Neuronal stem cell (in vitro differentiated cells): ENCODE data around the gene SORBS1.

Source experiments
- DNase-seq: peaks from one replicate; pipeline ENCODE4 v3.0.0-alpha.2; 2013; ENCODE audit warnings: low spot score
- H2AFZ ChIP-seq: one replicate; pipeline ENCODE4 v1.6.1; 2013; ENCODE audit warnings: mild to moderate bottlenecking, low read length, inconsistent platforms
- H2AK5ac ChIP-seq: 2 replicates; pipeline ENCODE4 v1.6.1; 2013; ENCODE audit warnings: low read depth, mild to moderate bottlenecking, inconsistent platforms, low read length, moderate library complexity, mixed read lengths
- H2BK120ac ChIP-seq: 2 replicates; pipeline ENCODE4 v1.6.1; 2013; ENCODE audit warnings: low read depth, mild to moderate bottlenecking, inconsistent platforms, low read length, moderate library complexity, mixed read lengths
- H2BK12ac ChIP-seq: one replicate; pipeline ENCODE4 v1.6.1; 2013; ENCODE audit warnings: low read length, inconsistent platforms
- H2BK15ac ChIP-seq: 2 replicates; pipeline ENCODE4 v1.6.1; 2013; ENCODE audit warnings: mild to moderate bottlenecking, low read length, inconsistent platforms, mixed read lengths
- H2BK5ac ChIP-seq: one replicate; pipeline ENCODE4 v1.6.1; 2013; ENCODE audit warnings: inconsistent platforms, mild to moderate bottlenecking, low read length, moderate library complexity
- H3K14ac ChIP-seq: one replicate; pipeline ENCODE4 v1.6.1; 2013; ENCODE audit warnings: low read length, inconsistent platforms
- H3K18ac ChIP-seq: 2 replicates; pipeline ENCODE4 v1.6.1; 2013; ENCODE audit warnings: low read length, inconsistent platforms
- H3K23ac ChIP-seq: 2 replicates; pipeline ENCODE4 v1.6.1; 2013; ENCODE audit warnings: low read depth, mild to moderate bottlenecking, mixed read lengths, low read length, inconsistent platforms; ENCODE audit not compliant: poor library complexity
- H3K27ac ChIP-seq: replicated peaks from 3 replicates; pipeline ENCODE4 v1.5.1; 2013; ENCODE audit warnings: low read length, inconsistent platforms
- H3K27me3 ChIP-seq, 3 experiments: 2 replicates each; pipeline ENCODE4 v1.6.1; 2013; ENCODE audit warnings: low read length in 3 of 3, mild to moderate bottlenecking in 2 of 3, inconsistent platforms in 1 of 3, low read depth in 1 of 3, mixed read lengths in 1 of 3, moderate library complexity in 1 of 3; ENCODE audit not compliant: control insufficient read depth in 3 of 3, insufficient read depth in 3 of 3
- H3K36me3 ChIP-seq, 2 donors: replicated peaks in 1 of 2; 2 replicates each; pipeline ENCODE4 v1.6.1; 2013; ENCODE audit warnings: low read length in 2 of 2; ENCODE audit not compliant: control insufficient read depth in 2 of 2, insufficient read depth in 2 of 2
- H3K4ac ChIP-seq: 2 replicates; pipeline ENCODE4 v1.6.1; 2013; ENCODE audit warnings: inconsistent platforms, mild to moderate bottlenecking, low read length, moderate library complexity
- H3K4me1 ChIP-seq, 2 donors: 1 replicate in 1 of 2; 2 replicates in 1 of 2; pipeline ENCODE4 v1.6.1; 2013; ENCODE audit warnings: low read length in 2 of 2, low read depth in 1 of 2; ENCODE audit not compliant: control insufficient read depth in 2 of 2, insufficient read depth in 1 of 2
- H3K4me2 ChIP-seq: one replicate; pipeline ENCODE4 v1.6.1; 2013; ENCODE audit warnings: mild to moderate bottlenecking, low read length, inconsistent platforms; ENCODE audit not compliant: insufficient read depth, poor library complexity, severe bottlenecking
- H3K4me3 ChIP-seq, 2 donors: 2 replicates each; pipeline ENCODE4 v1.5.1; 2013; ENCODE audit warnings: low read length in 2 of 2, mild to moderate bottlenecking in 2 of 2, inconsistent platforms in 1 of 2, moderate library complexity in 1 of 2
- H3K79me1 ChIP-seq: one replicate; pipeline ENCODE4 v1.6.1; 2013; ENCODE audit warnings: low read depth, mild to moderate bottlenecking, inconsistent platforms, low read length, moderate library complexity
- H3K9ac ChIP-seq: one replicate; pipeline ENCODE4 v1.6.1; 2013; ENCODE audit warnings: mild to moderate bottlenecking, low read depth, low read length, inconsistent platforms; ENCODE audit not compliant: poor library complexity
- H3K9me3 ChIP-seq, 2 donors: replicated peaks in 1 of 2; 2 replicates each; pipeline versions ENCODE3 to v1.6.1; 2013; ENCODE audit warnings: low read length in 2 of 2, mild to moderate bottlenecking in 2 of 2, inconsistent platforms in 1 of 2, low read depth in 1 of 2, mixed read lengths in 1 of 2, moderate library complexity in 1 of 2; ENCODE audit not compliant: control insufficient read depth in 2 of 2, insufficient read depth in 1 of 2
- H4K8ac ChIP-seq: one replicate; pipeline ENCODE4 v1.6.1; 2013; ENCODE audit warnings: low read depth, mild to moderate bottlenecking, inconsistent platforms, low read length, moderate library complexity
- H4K91ac ChIP-seq: one replicate; pipeline ENCODE4 v1.6.1; 2013; ENCODE audit warnings: low read length, low read depth, mild to moderate bottlenecking, inconsistent platforms; ENCODE audit not compliant: poor library complexity
- WGBS, 2 donors: extraction: QIAGEN DNeasy Blood & Tissue Kit; methylation state at CpG; one replicate each; pipeline ENCODE4 v1.1.7; 2013; ENCODE audit warnings: missing lambda C conversion rate in 2 of 2, mixed read lengths in 1 of 2; ENCODE audit not compliant: insufficient read length in 2 of 2, insufficient replicate concordance in 1 of 2; ENCODE audit errors: extremely low coverage in 2 of 2; 5-methylcytosine and 5-hydroxymethylcytosine counted together

The SORBS1 gene

DNA sequence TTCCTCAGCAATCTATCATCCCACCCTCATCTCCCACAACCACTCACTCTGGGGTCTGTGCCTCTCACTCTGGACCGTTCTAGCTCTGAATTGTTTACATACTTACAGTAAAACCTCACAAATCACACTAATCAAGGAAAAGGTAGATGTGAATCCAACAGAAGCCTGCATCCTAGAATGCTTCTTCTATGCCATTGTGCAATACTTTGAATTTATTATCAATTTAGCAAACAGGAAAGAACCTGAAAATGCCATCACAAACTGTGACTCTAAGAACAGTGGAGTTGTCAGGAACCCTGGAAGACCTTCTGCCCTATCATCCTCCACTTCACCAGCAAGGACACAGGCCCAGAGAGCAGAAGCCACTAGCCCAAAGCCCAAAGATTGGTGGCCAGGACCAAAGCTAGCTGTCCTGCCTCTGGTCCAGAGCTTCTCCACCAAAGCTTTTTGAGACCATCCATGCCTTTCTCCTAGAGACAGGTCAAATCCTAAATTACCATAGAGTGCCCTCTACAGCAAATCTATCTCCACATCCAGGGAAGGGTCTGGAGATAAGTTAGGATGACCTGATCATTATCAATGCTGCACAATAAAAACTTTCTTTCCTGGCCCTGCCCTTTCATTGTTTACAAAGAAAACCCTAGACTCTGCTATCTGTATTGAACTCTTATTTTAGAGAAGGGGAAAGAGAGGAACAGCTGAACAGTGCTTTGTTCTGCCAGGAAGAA is 2.4 kb downstream of the SORBS1 start:
- Histone ChIP-seq H3K14ac (no peak overlapping the region), H3K4ac (no peak overlapping the region), H3K9ac (no peak overlapping the region), H2BK5ac (no peak overlapping the region), H4K91ac (no peak overlapping the region), H3K27ac (no peak overlapping the region), H2BK12ac (no peak overlapping the region), H2AFZ (peak overlapping the region; percentile 14), H3K36me3 (no peaks in the 10 kb centered on the region), H3K23ac (no peak overlapping the region), H3K9me3 (no peaks in the 10 kb centered on the region), H4K8ac (no peak overlapping the region), H3K27me3 (peaks cover 0 to 6% (median 3%) of the 10 kb centered on the region in 3 experiments), H3K79me1 (no peaks in the 10 kb centered on the region), H3K4me2 (no peak overlapping the region), H3K4me3 (no peak overlapping the region), H3K4me1 (peaks cover 15 to 17% of the 10 kb centered on the region in 2 donors), H2AK5ac (no peak overlapping the region), H2BK120ac (no peak overlapping the region), H2BK15ac (no peak overlapping the region), H3K18ac (no peak overlapping the region)
- no CpG with 5 or more reads among the region's 1 CpG for WGBS, 2 donors
- no peak for DNase-seq

GRCh38 chr10:95556994-95557767 is 4.0 kb downstream of the SORBS1 start:
- no peaks in the 10 kb centered on the region for H3K79me1 ChIP-seq
- no peak overlapping the region for H3K9ac ChIP-seq
- no peak overlapping the region for H3K4me2 ChIP-seq
- H2BK120ac ChIP-seq = no peak overlapping the region
- H3K18ac ChIP-seq = no peak overlapping the region
- H3K14ac ChIP-seq = no peak overlapping the region
- H3K4ac ChIP-seq = no peak overlapping the region
- no peak overlapping the region for H2BK5ac ChIP-seq
- peaks cover 15 to 17% of the 10 kb centered on the region in 2 donors for H3K4me1 ChIP-seq
- no peak overlapping the region for H2AK5ac ChIP-seq
- H3K4me3 ChIP-seq = no peak overlapping the region
- no peak overlapping the region for H3K27ac ChIP-seq
- no peak overlapping the region for H2AFZ ChIP-seq
- no peak overlapping the region for H3K23ac ChIP-seq
- no peak overlapping the region for H2BK12ac ChIP-seq
- peaks cover 0 to 3% (median 1%) of the 10 kb centered on the region in 3 experiments for H3K27me3 ChIP-seq
- no peaks in the 10 kb centered on the region for H3K36me3 ChIP-seq
- H2BK15ac ChIP-seq = no peak overlapping the region
- H4K91ac ChIP-seq = no peak overlapping the region
- WGBS, 2 donors = no CpG with 5 or more reads among the region's 8 CpGs
- H4K8ac ChIP-seq = no peak overlapping the region
- H3K9me3 ChIP-seq = no peaks in the 10 kb centered on the region
- no peak for DNase-seq

DNA sequence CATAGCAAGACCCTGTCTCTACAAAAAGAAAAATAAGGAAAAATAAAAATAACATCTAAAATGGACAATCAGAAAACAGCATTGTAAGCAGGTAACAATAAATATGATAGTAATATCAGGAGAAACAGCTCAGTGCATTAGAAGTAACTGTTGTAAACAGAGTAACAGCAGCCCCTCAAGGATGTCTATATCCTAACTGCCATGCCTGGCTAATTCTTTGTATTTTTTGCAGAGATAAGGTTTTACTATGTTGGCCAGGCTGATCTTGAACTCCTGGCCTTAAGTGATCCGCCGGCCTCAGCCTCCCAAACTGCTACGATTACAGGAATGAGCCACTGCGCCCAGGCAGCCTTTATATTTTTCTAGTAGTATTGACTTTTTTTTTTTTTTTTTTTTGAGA is 7.5 kb downstream of the SORBS1 start:
- H3K23ac ChIP-seq = no peak overlapping the region
- no peak overlapping the region for H3K4me3 ChIP-seq
- H2AK5ac ChIP-seq = no peak overlapping the region
- H3K27ac ChIP-seq = no peak overlapping the region
- no peak overlapping the region for H3K14ac ChIP-seq
- no peak overlapping the region for H3K18ac ChIP-seq
- no peaks in the 10 kb centered on the region for H3K79me1 ChIP-seq
- H3K9me3 ChIP-seq = no peaks in the 10 kb centered on the region
- no peak overlapping the region for H2BK5ac ChIP-seq
- no peak overlapping the region for H4K8ac ChIP-seq
- DNase-seq = no peak
- H3K9ac ChIP-seq = no peak overlapping the region
- H2BK15ac ChIP-seq = no peak overlapping the region
- peaks cover 4 to 13% of the 10 kb centered on the region in 2 donors for H3K4me1 ChIP-seq
- H2BK120ac ChIP-seq = no peak overlapping the region
- no CpG with 5 or more reads among the region's 4 CpGs for WGBS, 2 donors
- no peaks in the 10 kb centered on the region for H3K27me3 ChIP-seq
- no peak overlapping the region for H4K91ac ChIP-seq
- no peak overlapping the region for H3K4ac ChIP-seq
- no peak overlapping the region for H2AFZ ChIP-seq
- H2BK12ac ChIP-seq = no peak overlapping the region
- H3K4me2 ChIP-seq = no peak overlapping the region
- no peaks in the 10 kb centered on the region for H3K36me3 ChIP-seq

- Histone ChIP-seq H2BK12ac (no peak overlapping the region), H3K4me3 (no peak overlapping the region), H2BK5ac (no peak overlapping the region), H3K18ac (no peak overlapping the region), H2AK5ac (no peak overlapping the region), H2BK15ac (no peak overlapping the region), H3K9ac (no peak overlapping the region), H3K36me3 (no peaks in the 10 kb centered on the region), H3K4ac (no peak overlapping the region), H4K8ac (no peak overlapping the region), H4K91ac (no peak overlapping the region), H2AFZ (no peak overlapping the region), H3K4me1 (peaks cover 4 to 16% of the 10 kb centered on the region in 2 donors), H2BK120ac (no peak overlapping the region), H3K9me3 (no peaks in the 10 kb centered on the region), H3K79me1 (no peaks in the 10 kb centered on the region), H3K4me2 (no peak overlapping the region), H3K27ac (peak overlapping the region; percentile 72), H3K14ac (no peak overlapping the region), H3K27me3 (no peaks in the 10 kb centered on the region), H3K23ac (no peak overlapping the region)
- peak; percentile 61 for DNase-seq
- WGBS, 2 donors = no CpG with 5 or more reads among the region's 5 CpGs
Measured at GRCh38 chr10:95552679-95553342, 8.4 kb downstream of the SORBS1 start.
